Calu3 (cell line): ENCODE data around the gene SRP68. TPM values are rescaled to one million over a fixed set of nuclear protein-coding genes. Genes with fewer than 3 reads are reported as not detected.

Source experiments
- Bru-seq: library from RNA; stranded (reverse); fragments of 400-500 nt; gene quantifications from one replicate; lab custom pipeline; 2021; lab: Mats Ljungman, UMichigan
- BruChase-seq, 2 experiments: library from RNA; stranded (reverse); fragments of 400-500 nt; gene quantifications; one replicate each; lab custom pipeline; 2021; lab: Mats Ljungman, UMichigan
- BruUV-seq: library from RNA; stranded (reverse); fragments of 400-500 nt; replicated peaks from 2 replicates; lab custom pipeline; 2021; lab: Mats Ljungman, UMichigan
- CTCF ChIA-PET: fragments of 300-600 bp; sonication (Branson Sonifier 250); formaldehyde crosslinking; loops from one replicate; lab custom pipeline; 2022; ENCODE audit warnings: antibody characterized with exemption; lab: Charles Lee
- DNase-seq: peaks from one replicate; pipeline ENCODE4 v3.0.0; 2022
- H3K27ac Mint-ChIP-seq: one replicate; pipeline ENCODE4 v1.8.0; 2022; ENCODE audit warnings: mixed read lengths; ENCODE audit not compliant: unreplicated experiment
- H3K27me3 Mint-ChIP-seq: one replicate; pipeline ENCODE4 v1.8.0; 2022; ENCODE audit warnings: mixed read lengths; ENCODE audit not compliant: unreplicated experiment
- H3K36me3 Mint-ChIP-seq: one replicate; pipeline ENCODE4 v1.8.0; 2022; ENCODE audit warnings: mild to moderate bottlenecking, moderate library complexity, mixed read lengths; ENCODE audit not compliant: insufficient read depth, unreplicated experiment
- H3K4me1 Mint-ChIP-seq: one replicate; pipeline ENCODE4 v1.8.0; 2022; ENCODE audit warnings: mild to moderate bottlenecking, low read depth, mixed read lengths; ENCODE audit not compliant: unreplicated experiment
- H3K4me3 Mint-ChIP-seq: one replicate; pipeline ENCODE4 v1.8.0; 2022; ENCODE audit warnings: mild to moderate bottlenecking, low read depth, moderate library complexity, mixed read lengths; ENCODE audit not compliant: unreplicated experiment
- H3K9me3 Mint-ChIP-seq: one replicate; pipeline ENCODE4 v1.8.0; 2022; ENCODE audit warnings: low read depth, mixed read lengths; ENCODE audit not compliant: unreplicated experiment
- intact Hi-C: fragments of 100-400 bp; cut with micrococcal nuclease; formaldehyde crosslinking; loops from one replicate; pipeline ENCODE4 v1.10.0; 2022; ENCODE audit not compliant: unreplicated experiment
- long read RNA-seq: library from polyadenylated mRNA; stranded (forward); transcript quantifications from one replicate; pipeline ENCODE4 v2.0.0, GENCODE V29; 2022
- total RNA-seq: library from RNA; stranded (reverse); gene quantifications from 2 replicates; pipeline ENCODE4 v1.2.3, GENCODE V29; 2022
- TF ChIP-seq, protein P1 (sequence below): fragments of 200-600 bp; IDR thresholded peaks from one replicate; pipeline ENCODE4 v1.8.0; 2022; ENCODE audit warnings: antibody characterized with exemption; ENCODE audit not compliant: unreplicated experiment

The SRP68 gene
- total RNA-seq = 80.7 and 84.5 TPM in 2 replicates
- Bru-seq, nascent RNA = percentile 82 among the genes with signal in this experiment
- percentile 85 among the genes with signal in this experiment for BruChase-seq, experiment 1, labeled RNA remaining after a 6-hour chase
- percentile 84 among the genes with signal in this experiment for BruChase-seq, experiment 2, labeled RNA remaining after a 2-hour chase
- long read RNA-seq, transcript SRP68-212 (9 exons, 2,037 nt) = minor isoform, 5 of 132 reads
- long read RNA-seq, transcript SRP68-201 (16 exons, 2,649 nt) = major isoform, 112 of 132 reads
- long read RNA-seq, partial matches to known transcripts = 1 of 132 reads
- long read RNA-seq, other reads (novel, unspliced or antisense) = 14 of 132 reads

DNA sequence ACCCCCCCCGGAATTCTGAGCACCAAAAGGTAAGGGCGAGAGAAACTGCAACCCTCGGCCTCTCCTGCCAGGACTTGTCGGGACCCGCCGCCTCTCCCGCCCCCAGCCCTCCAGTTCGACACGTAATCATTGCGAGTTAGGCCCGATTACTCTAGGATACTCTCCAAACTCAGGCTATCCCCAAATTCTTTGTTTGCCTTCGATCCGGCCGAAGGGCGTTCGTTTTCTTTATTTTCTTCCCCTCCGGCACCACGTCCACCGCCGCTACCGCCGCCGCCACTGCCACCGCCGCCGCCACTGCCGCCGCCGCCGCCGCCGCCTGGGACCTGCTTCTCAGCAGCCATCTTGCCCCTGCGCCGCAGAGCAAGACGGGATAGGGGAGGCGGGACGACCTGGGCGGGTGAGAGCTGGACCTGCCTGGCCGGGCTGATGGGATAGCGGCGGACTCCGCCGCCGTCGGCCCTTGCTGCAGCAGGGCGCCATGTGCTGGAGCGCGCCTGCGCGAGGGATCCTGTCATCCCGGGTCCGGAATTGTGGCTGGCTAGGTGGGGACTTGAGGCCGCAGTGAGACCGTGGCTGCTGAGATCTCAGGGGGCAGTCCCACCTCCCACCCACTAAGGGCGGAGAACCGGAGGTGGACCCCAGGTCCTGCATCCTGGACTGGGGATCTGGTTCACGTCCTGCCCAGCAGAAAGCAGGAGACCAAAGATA is at the start of gene SRP68:
TSS of gene SRP68 (minus strand) at position 370 of the 711 bp plus-strand sequence. CDS start at position 344, 26 bp downstream.
- intact Hi-C loops = loop anchor here (5.0 kb wide), 1 partner anchor 45 kb away; the partner anchor contains the start of gene EVPL
- Mint-ChIP-seq H3K9me3 (no peaks in the 10 kb centered on the region), H3K27ac (peak within 1 kb of the TSS; percentile 73), H3K4me3 (peak within 1 kb of the TSS; percentile 87), H3K4me1 (peaks cover 11% of the 10 kb centered on the region), H3K27me3 (peaks cover 31% of the 10 kb centered on the region), H3K36me3 (peaks cover 44% of the 10 kb centered on the region)
- BruUV-seq = no TSS peak
- CTCF ChIA-PET = interaction anchor here (1.4 kb wide), 1 partner anchor 58 kb away, joined by 4 read pairs; no protein-coding TSS in a partner anchor
- peak; percentile 95 for DNase-seq
- TF ChIP-seq, protein P1, sequence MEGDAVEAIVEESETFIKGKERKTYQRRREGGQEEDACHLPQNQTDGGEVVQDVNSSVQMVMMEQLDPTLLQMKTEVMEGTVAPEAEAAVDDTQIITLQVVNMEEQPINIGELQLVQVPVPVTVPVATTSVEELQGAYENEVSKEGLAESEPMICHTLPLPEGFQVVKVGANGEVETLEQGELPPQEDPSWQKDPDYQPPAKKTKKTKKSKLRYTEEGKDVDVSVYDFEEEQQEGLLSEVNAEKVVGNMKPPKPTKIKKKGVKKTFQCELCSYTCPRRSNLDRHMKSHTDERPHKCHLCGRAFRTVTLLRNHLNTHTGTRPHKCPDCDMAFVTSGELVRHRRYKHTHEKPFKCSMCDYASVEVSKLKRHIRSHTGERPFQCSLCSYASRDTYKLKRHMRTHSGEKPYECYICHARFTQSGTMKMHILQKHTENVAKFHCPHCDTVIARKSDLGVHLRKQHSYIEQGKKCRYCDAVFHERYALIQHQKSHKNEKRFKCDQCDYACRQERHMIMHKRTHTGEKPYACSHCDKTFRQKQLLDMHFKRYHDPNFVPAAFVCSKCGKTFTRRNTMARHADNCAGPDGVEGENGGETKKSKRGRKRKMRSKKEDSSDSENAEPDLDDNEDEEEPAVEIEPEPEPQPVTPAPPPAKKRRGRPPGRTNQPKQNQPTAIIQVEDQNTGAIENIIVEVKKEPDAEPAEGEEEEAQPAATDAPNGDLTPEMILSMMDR = no peak

DNA sequence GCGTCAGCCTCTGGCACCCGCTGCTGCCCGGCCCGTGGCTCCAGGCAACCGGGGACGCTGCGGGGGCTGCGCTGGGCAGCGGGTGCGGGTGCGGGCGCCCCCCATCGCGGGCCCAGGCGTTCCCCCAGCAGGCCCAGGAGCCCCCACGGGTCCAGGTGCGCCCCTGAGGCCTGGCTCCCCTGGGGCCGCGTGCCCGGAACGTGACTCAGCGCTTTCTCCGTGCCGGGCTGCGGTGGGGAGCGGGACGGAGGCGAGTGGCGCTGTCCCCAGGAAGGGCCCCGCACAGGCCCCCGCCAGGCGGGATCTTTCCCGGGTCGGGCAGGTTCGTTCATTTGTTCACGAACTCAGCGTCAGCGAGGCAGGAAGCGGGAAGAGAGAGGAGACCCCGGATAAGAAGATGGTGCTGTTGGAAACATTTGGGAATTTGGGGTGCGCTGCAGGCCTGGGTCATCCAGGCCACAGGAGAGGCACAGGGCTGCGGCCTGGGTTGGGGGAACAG is 49.7 kb upstream of the SRP68 start:
- no peak overlapping the region for H3K27ac Mint-ChIP-seq
- CTCF ChIA-PET = interaction anchor here (0.7 to 5.6 kb wide), 9 partner anchors 11 to 685 kb away, joined by 3 to 36 read pairs (median 4); no protein-coding TSS in a partner anchor
- DNase-seq = no peak
- H3K4me1 Mint-ChIP-seq = no peaks in the 10 kb centered on the region
- H3K9me3 Mint-ChIP-seq = no peaks in the 10 kb centered on the region
- intact Hi-C loops = loop anchor here (2.0 kb wide), 2 partner anchors 61 to 157 kb away; no protein-coding TSS in a partner anchor
- H3K4me3 Mint-ChIP-seq = no peak overlapping the region
- TF ChIP-seq, protein P1 = no peak
- BruUV-seq = no TSS peak
- no peaks in the 10 kb centered on the region for H3K27me3 Mint-ChIP-seq
- H3K36me3 Mint-ChIP-seq = no peaks in the 10 kb centered on the region

DNA sequence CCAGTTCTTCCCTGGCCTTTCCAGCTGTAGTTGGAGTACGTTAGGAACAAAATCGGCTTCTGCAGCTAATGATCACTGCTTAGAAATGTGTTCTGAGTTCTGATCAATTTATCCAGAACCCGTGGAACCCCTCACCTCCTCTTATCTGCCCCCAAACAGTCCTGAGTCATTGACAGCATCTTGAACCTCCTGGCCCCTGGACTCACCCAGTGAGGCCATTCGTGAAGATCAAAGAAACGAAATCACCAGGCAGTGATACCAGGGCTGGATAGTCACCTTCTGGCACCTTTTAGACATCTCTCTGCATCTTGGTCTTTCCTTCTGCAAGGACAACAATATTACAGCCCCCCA is 48.3 kb upstream of the SRP68 start:
- CTCF ChIA-PET = interaction anchor here (1.3 to 5.6 kb wide), 3 partner anchors 61 to 159 kb away, joined by 9 to 36 read pairs (median 10); no protein-coding TSS in a partner anchor
- BruUV-seq = no TSS peak

More for the DNA sequence above, 48.3 kb upstream of the SRP68 start:
- Mint-ChIP-seq H3K4me3 (no peak overlapping the region), H3K36me3 (no peaks in the 10 kb centered on the region), H3K27ac (no peak overlapping the region), H3K9me3 (no peaks in the 10 kb centered on the region), H3K27me3 (no peaks in the 10 kb centered on the region), H3K4me1 (no peaks in the 10 kb centered on the region)
- no peak for DNase-seq
- TF ChIP-seq, protein P1 = no peak
- intact Hi-C loops = loop anchor here (2.0 kb wide), 1 partner anchor 62 kb away; no protein-coding TSS in a partner anchor
